Caco-2 (cell line): ENCODE results near the gene KLHL40. TPM values are rescaled to one million over a fixed set of nuclear protein-coding genes. Genes with fewer than 3 reads are reported as not detected.

Experiments
- BruUV-seq: library from RNA; stranded (reverse); fragments of 400-500 nt; replicated peaks from 2 replicates; lab custom pipeline; 2021; lab: Mats Ljungman, UMichigan
- CTCF ChIA-PET: fragments of 300-600 bp; sonication (Branson Sonifier 250); formaldehyde crosslinking; loops from one replicate; lab custom pipeline; 2022; ENCODE audit warnings: antibody characterized with exemption; lab: Charles Lee
- POLR2A ChIA-PET: fragments of 300-600 bp; sonication (Branson Sonifier 250); formaldehyde crosslinking; loops from one replicate; lab custom pipeline; 2022; ENCODE audit warnings: antibody characterized with exemption; lab: Charles Lee
- DNase-seq, 2 experiments: peaks; one replicate each; pipeline versions ENCODE4 v3.0.0 to v3.0.0-alpha.2; 2020 to 2022
- H3K27me3 ChIP-seq: replicated peaks from 2 replicates; pipeline ENCODE4 v1.6.0; 2011; ENCODE audit warnings: low read length; ENCODE audit not compliant: control insufficient read depth, insufficient read depth
- H3K36me3 ChIP-seq: 2 replicates; pipeline ENCODE4 v1.5.1; 2011; ENCODE audit warnings: low read length; ENCODE audit not compliant: control insufficient read depth, insufficient read depth
- H3K4me1 ChIP-seq: fragments of 250-450 bp; sonication (Bioruptor Pico); 2 replicates; pipeline ENCODE4 v1.5.1; 2020; ENCODE audit warnings: mild to moderate bottlenecking
- H3K4me3 ChIP-seq: 2 replicates; pipeline ENCODE4 v1.5.1; 2011; ENCODE audit warnings: low read depth, mild to moderate bottlenecking, control low read depth, low read length
- H3K9me3 ChIP-seq: fragments of 250-450 bp; sonication (Bioruptor Pico); 2 replicates; pipeline ENCODE4 v1.5.1; 2020; ENCODE audit warnings: mild to moderate bottlenecking, moderate library complexity
- H3K27ac Mint-ChIP-seq: one replicate; pipeline ENCODE4 v1.8.0; 2022; ENCODE audit warnings: mixed read lengths; ENCODE audit not compliant: unreplicated experiment
- H3K27me3 Mint-ChIP-seq: one replicate; pipeline ENCODE4 v1.8.0; 2022; ENCODE audit warnings: mixed read lengths; ENCODE audit not compliant: insufficient read depth, unreplicated experiment
- H3K36me3 Mint-ChIP-seq: one replicate; pipeline ENCODE4 v1.8.0; 2022; ENCODE audit warnings: mild to moderate bottlenecking, mixed read lengths; ENCODE audit not compliant: insufficient read depth, unreplicated experiment
- H3K4me1 Mint-ChIP-seq: one replicate; pipeline ENCODE4 v1.8.0; 2022; ENCODE audit warnings: low read depth, mixed read lengths; ENCODE audit not compliant: unreplicated experiment
- H3K4me3 Mint-ChIP-seq: one replicate; pipeline ENCODE4 v1.8.0; 2022; ENCODE audit warnings: mild to moderate bottlenecking, moderate library complexity, mixed read lengths; ENCODE audit not compliant: unreplicated experiment
- H3K9me3 Mint-ChIP-seq: one replicate; pipeline ENCODE4 v1.8.0; 2022; ENCODE audit warnings: mixed read lengths; ENCODE audit not compliant: unreplicated experiment
- CTCF ChIP-seq, 2 experiments: fragments of 200-600 bp in 1 of 2; IDR thresholded peaks; 1 replicate in 1 of 2; 2 replicates in 1 of 2; pipeline versions ENCODE4 v1.5.1 to v1.8.0; 2011 to 2022; ENCODE audit warnings: antibody characterized with exemption in 1 of 2, control low read depth in 1 of 2, inconsistent platforms in 1 of 2, low read depth in 1 of 2, low read length in 1 of 2, mild to moderate bottlenecking in 1 of 2, moderate library complexity in 1 of 2; ENCODE audit not compliant: insufficient read depth in 1 of 2, severe bottlenecking in 1 of 2, unreplicated experiment in 1 of 2
- intact Hi-C: fragments of 100-400 bp; cut with micrococcal nuclease; formaldehyde crosslinking; loops from one replicate; pipeline ENCODE4 v1.10.0; 2022; ENCODE audit not compliant: unreplicated experiment
- total RNA-seq: library from RNA; stranded (reverse); gene quantifications from 2 replicates; pipeline ENCODE4 v1.2.3, GENCODE V29; 2022

KLHL40 gene
- total RNA-seq, 1 experiment from 2014 or later = not detected

- no peak for DNase-seq
- no peak for TF ChIP-seq CTCF (IDR thresholded peaks at IDR 0.05; ENCODE audit: insufficient read depth in 1 of 2, low read depth in 1 of 2, low read length in 1 of 2, severe bottlenecking in 1 of 2, unreplicated experiment in 1 of 2)
- H3K9me3 Mint-ChIP-seq = no peaks in the 10 kb centered on the region
- H3K27me3 Mint-ChIP-seq = peaks cover 10% of the 10 kb centered on the region
- no peaks in the 10 kb centered on the region for H3K9me3 ChIP-seq
- no peaks in the 10 kb centered on the region for H3K4me1 Mint-ChIP-seq
- intact Hi-C loops = no loop called here
- H3K4me3 Mint-ChIP-seq = no peak overlapping the region
- ChIA-PET CTCF (no interaction called here), POLR2A (no interaction called here)
- no peaks in the 10 kb centered on the region for H3K4me1 ChIP-seq
- H3K27me3 ChIP-seq = no peaks in the 10 kb centered on the region; the same call in 1 of the 2 replicates
- H3K27ac Mint-ChIP-seq = no peak overlapping the region
- H3K36me3 Mint-ChIP-seq = no peaks in the 10 kb centered on the region
- no TSS peak for BruUV-seq
- H3K36me3 ChIP-seq = no peaks in the 10 kb centered on the region
- H3K4me3 ChIP-seq = no peak overlapping the region
These were observed 42.7 kb downstream of the KLHL40 start for GRCh38 chr3:42728056-42728455.

- no peak overlapping the region for H3K27ac Mint-ChIP-seq
- Histone ChIP-seq H3K9me3 (no peaks in the 10 kb centered on the region), H3K4me3 (no peak overlapping the region), H3K4me1 (no peaks in the 10 kb centered on the region), H3K36me3 (no peaks in the 10 kb centered on the region), H3K27me3 (no peaks in the 10 kb centered on the region; the same call in 1 of the 2 replicates)
- H3K9me3 Mint-ChIP-seq = no peaks in the 10 kb centered on the region
- H3K4me1 Mint-ChIP-seq = no peaks in the 10 kb centered on the region
- ChIA-PET CTCF (no interaction called here), POLR2A (no interaction called here)
- intact Hi-C loops = no loop called here
- H3K36me3 Mint-ChIP-seq = no peaks in the 10 kb centered on the region
- DNase-seq = no peak
- TF ChIP-seq CTCF (IDR thresholded peaks at IDR 0.05; ENCODE audit: insufficient read depth in 1 of 2, low read depth in 1 of 2, low read length in 1 of 2, severe bottlenecking in 1 of 2, unreplicated experiment in 1 of 2) = no peak
- BruUV-seq = no TSS peak
- H3K27me3 Mint-ChIP-seq = peaks cover 10% of the 10 kb centered on the region
- no peak overlapping the region for H3K4me3 Mint-ChIP-seq
These were observed 43.5 kb downstream of the KLHL40 start for GRCh38 chr3:42728668-42729364.

GRCh38 chr3:42729404-42730145 lies 44.2 kb downstream of the KLHL40 start:
- no peak overlapping the region for H3K4me3 ChIP-seq
- TF ChIP-seq CTCF (IDR thresholded peaks at IDR 0.05; ENCODE audit: insufficient read depth in 1 of 2, low read depth in 1 of 2, low read length in 1 of 2, severe bottlenecking in 1 of 2, unreplicated experiment in 1 of 2) = no peak
- no TSS peak for BruUV-seq

More at GRCh38 chr3:42729404-42730145, 44.2 kb downstream of the KLHL40 start:
- Mint-ChIP-seq H3K4me1 (no peaks in the 10 kb centered on the region), H3K27ac (no peak overlapping the region), H3K27me3 (peaks cover 6% of the 10 kb centered on the region), H3K36me3 (no peaks in the 10 kb centered on the region), H3K9me3 (no peaks in the 10 kb centered on the region), H3K4me3 (no peak overlapping the region)
- intact Hi-C loops = no loop called here
- DNase-seq = no peak
- CTCF ChIA-PET = no interaction called here
- H3K9me3 ChIP-seq = no peaks in the 10 kb centered on the region
- no peaks in the 10 kb centered on the region for H3K4me1 ChIP-seq
- H3K36me3 ChIP-seq = no peaks in the 10 kb centered on the region
- no peaks in the 10 kb centered on the region; the same call in 1 of the 2 replicates for H3K27me3 ChIP-seq
- POLR2A ChIA-PET = no interaction called here
